HCT116 (cell line): ENCODE measurements around the gene CTNNA2. TPM values are rescaled to one million over a fixed set of nuclear protein-coding genes. Genes with fewer than 3 reads are reported as not detected.

Experiments used
- ATAC-seq: fragments of 200-7000 bp; cut with Tn5 transposase; 2 replicates; pipeline ENCODE4 v1.9.1; 2020; ENCODE audit warnings: mild to moderate bottlenecking, moderate library complexity
- BruUV-seq: library from RNA; stranded (reverse); fragments of 400-500 nt; replicated peaks from 2 replicates; lab custom pipeline; 2021; lab: Mats Ljungman, UMichigan
- CTCF ChIA-PET: fragments of 300-600 bp; sonication (Branson Sonifier 250); formaldehyde crosslinking; loops from one replicate; lab custom pipeline; 2021; ENCODE audit warnings: antibody characterized with exemption; lab: Charles Lee
- POLR2A ChIA-PET: fragments of 300-600, 350-600 bp; sonication (Branson Sonifier 250); formaldehyde crosslinking; loops from one replicate; lab custom pipeline; 2021; ENCODE audit warnings: antibody characterized with exemption; lab: Charles Lee
- RAD21 ChIA-PET, 2 experiments: fragments of 300-600 bp; sonication (Branson Sonifier 250); formaldehyde crosslinking; loops; one replicate each; lab custom pipeline; 2023; ENCODE audit warnings: low total read pairs in 2 of 2; ENCODE audit not compliant: uncharacterized antibody in 2 of 2, unreplicated experiment in 2 of 2, low non-redundant PET in 1 of 2; lab: Charles Lee
- DNase-seq: peaks from one replicate; pipeline ENCODE4 v3.0.0-alpha.2; 2010; ENCODE audit warnings: low read depth, low spot score
- H2AFZ ChIP-seq: fragments of 200-600 bp; shearing (Covaris generic), sonication (generic); 2 replicates; pipeline ENCODE4 v1.6.1; 2017; ENCODE audit warnings: low read depth, mixed run types, mixed read lengths, antibody characterized with exemption, low read length; ENCODE audit not compliant: poor library complexity, severe bottlenecking
- H3K27ac ChIP-seq: 2 replicates; pipeline ENCODE4 v1.5.1; 2012; ENCODE audit warnings: low read depth, low read length
- H3K27me3 ChIP-seq: fragments of 200-600 bp; sonication (generic); 2 replicates; pipeline ENCODE4 v1.6.1; 2016; ENCODE audit warnings: mixed run types, low read length, mixed read lengths; ENCODE audit not compliant: insufficient read depth
- H3K36me3 ChIP-seq, 2 experiments: fragments of 200-500 bp in 1 of 2; fragments of 200-600 bp in 1 of 2; sonication (Bioruptor generic) in 1 of 2; sonication (generic) in 1 of 2; 2 replicates each; pipeline versions ENCODE4 v1.5.1 to v1.6.1; 2014 to 2016; ENCODE audit warnings: low read length in 2 of 2, inconsistent platforms in 1 of 2, mixed read lengths in 1 of 2, mixed run types in 1 of 2; ENCODE audit not compliant: insufficient read depth in 2 of 2, control insufficient read depth in 1 of 2
- H3K4me1 ChIP-seq, 2 experiments: fragments of 200-600 bp in 1 of 2; sonication (generic) in 1 of 2; 2 replicates each; pipeline versions ENCODE4 v1.5.1 to v1.6.1; 2012 to 2017; ENCODE audit warnings: low read length in 2 of 2, inconsistent platforms in 1 of 2, mild to moderate bottlenecking in 1 of 2, mixed read lengths in 1 of 2, mixed run types in 1 of 2, moderate library complexity in 1 of 2; ENCODE audit not compliant: insufficient read depth in 2 of 2, control insufficient read depth in 1 of 2
- H3K4me2 ChIP-seq: fragments of 200-600 bp; sonication (generic); 2 replicates; pipeline ENCODE4 v1.6.1; 2017; ENCODE audit warnings: mixed run types, low read length, mixed read lengths
- H3K4me3 ChIP-seq, 2 experiments: fragments of 200-600 bp in 1 of 2; sonication (generic) in 1 of 2; replicated peaks in 1 of 2; 2 replicates each; pipeline ENCODE4 v1.5.1; 2011 to 2016; ENCODE audit warnings: low read length in 2 of 2, control low read depth in 1 of 2, low read depth in 1 of 2, mild to moderate bottlenecking in 1 of 2, mixed read lengths in 1 of 2, mixed run types in 1 of 2
- H3K79me2 ChIP-seq: fragments of 200-600 bp; sonication (generic); 2 replicates; pipeline ENCODE4 v1.6.1; 2017; ENCODE audit warnings: mild to moderate bottlenecking, mixed run types, low read length, moderate library complexity, mixed read lengths; ENCODE audit not compliant: insufficient read depth
- H3K9ac ChIP-seq: fragments of 200-600 bp; sonication (generic); 2 replicates; pipeline ENCODE4 v1.6.1; 2016; ENCODE audit warnings: low read length, mixed read lengths
- H3K9me2 ChIP-seq: fragments of 200-600 bp; sonication (generic), shearing (Covaris generic); 2 replicates; pipeline ENCODE4 v1.6.1; 2017; ENCODE audit warnings: mixed run types, mild to moderate bottlenecking, moderate library complexity; ENCODE audit not compliant: insufficient read depth
- H3K9me3 ChIP-seq, 2 experiments: fragments of 200-500 bp in 1 of 2; fragments of 200-600 bp in 1 of 2; sonication (Bioruptor generic) in 1 of 2; sonication (generic) in 1 of 2; 2 replicates each; pipeline ENCODE4 v1.6.1; 2014 to 2017; ENCODE audit warnings: low read length in 2 of 2, mixed read lengths in 2 of 2, inconsistent platforms in 1 of 2, low read depth in 1 of 2, mild to moderate bottlenecking in 1 of 2, mixed run types in 1 of 2, moderate library complexity in 1 of 2; ENCODE audit not compliant: control insufficient read depth in 1 of 2, insufficient read depth in 1 of 2
- H4K20me1 ChIP-seq: fragments of 200-600 bp; sonication (generic), shearing (Covaris generic); 2 replicates; pipeline ENCODE4 v1.6.1; 2017; ENCODE audit warnings: mixed run types, mild to moderate bottlenecking, moderate library complexity; ENCODE audit not compliant: insufficient read depth
- CBX3 ChIP-seq: IDR thresholded peaks from 2 replicates; pipeline ENCODE4 v1.6.1; 2012; ENCODE audit warnings: low read depth
- CEBPB ChIP-seq: IDR thresholded peaks from 2 replicates; pipeline ENCODE4 v1.6.1; 2012; ENCODE audit warnings: low read depth
- CTCF ChIP-seq, 3 experiments: fragments of 200-600 bp in 1 of 3; sonication (generic) in 1 of 3; IDR thresholded peaks in 2 of 3; conservative IDR thresholded peaks in 1 of 3; 2 replicates each; pipeline ENCODE4 v1.5.1; 2012 to 2017; ENCODE audit warnings: low read depth in 2 of 3, low read length in 2 of 3, antibody characterized with exemption in 1 of 3, borderline replicate concordance in 1 of 3, control low read depth in 1 of 3, mild to moderate bottlenecking in 1 of 3, mixed read lengths in 1 of 3, mixed run types in 1 of 3, moderate library complexity in 1 of 3; ENCODE audit not compliant: insufficient read depth in 1 of 3
- EGR1 ChIP-seq: IDR thresholded peaks from 2 replicates; pipeline ENCODE4 v1.6.1; 2012; ENCODE audit warnings: low read depth
- EZH2 ChIP-seq: fragments of 200-600 bp; sonication (generic); IDR thresholded peaks from 2 replicates; pipeline ENCODE4 v1.6.1; 2017; ENCODE audit warnings: antibody characterized with exemption, mixed run types
- EZH2phosphoT487 ChIP-seq: fragments of 200-600 bp; IDR thresholded peaks from 2 replicates; pipeline ENCODE4 v1.6.1; 2018; ENCODE audit warnings: antibody characterized with exemption, borderline replicate concordance
- FOSL1 ChIP-seq: IDR thresholded peaks from 2 replicates; pipeline ENCODE4 v1.6.1; 2012; ENCODE audit warnings: low read depth
- MAX ChIP-seq: IDR thresholded peaks from 2 replicates; pipeline ENCODE4 v1.6.1; 2012
- POLR2AphosphoS5 ChIP-seq: IDR thresholded peaks from 2 replicates; pipeline ENCODE4 v1.6.1; 2011; ENCODE audit warnings: mild to moderate bottlenecking, low read depth, low read length, moderate library complexity
- RAD21 ChIP-seq: IDR thresholded peaks from 2 replicates; pipeline ENCODE4 v1.6.1; 2012; ENCODE audit warnings: low read depth, mild to moderate bottlenecking
- REST ChIP-seq: IDR thresholded peaks from 2 replicates; pipeline ENCODE4 v1.6.1; 2012; ENCODE audit warnings: low read depth
- SRF ChIP-seq: IDR thresholded peaks from 2 replicates; pipeline ENCODE4 v1.6.1; 2012; ENCODE audit warnings: low read depth
- TCF7L2 ChIP-seq: IDR thresholded peaks from 2 replicates; pipeline ENCODE4 v1.7.0; 2011; ENCODE audit warnings: borderline replicate concordance, inconsistent platforms; ENCODE audit not compliant: insufficient read depth, insufficient read length; ENCODE audit errors: extremely low read depth
- YY1 ChIP-seq: IDR thresholded peaks from 2 replicates; pipeline ENCODE4 v1.6.1; 2011; ENCODE audit warnings: low read length, low read depth, moderate library complexity, mild to moderate bottlenecking; ENCODE audit not compliant: insufficient replicate concordance; ENCODE audit errors: extremely low read depth
- ZBTB33 ChIP-seq: IDR thresholded peaks from 2 replicates; pipeline ENCODE4 v1.6.1; 2011; ENCODE audit warnings: mild to moderate bottlenecking, low read length, moderate library complexity; ENCODE audit not compliant: insufficient replicate concordance; ENCODE audit errors: extremely low read depth
- ZFX ChIP-seq: fragments of 450-650 bp; IDR thresholded peaks from 2 replicates; pipeline ENCODE4 v1.6.1; 2017
- intact Hi-C: fragments of 100-400 bp; cut with micrococcal nuclease; formaldehyde crosslinking; loops from 2 replicates; pipeline ENCODE4 v1.10.0; 2022
- total RNA-seq: library from RNA; stranded (reverse); gene quantifications from one replicate; pipeline ENCODE4 v1.2.1, GENCODE V29; 2021; ENCODE audit not compliant: unreplicated experiment

The CTNNA2 gene
- total RNA-seq, 1 experiment from 2014 or later, result not detected

- no peak for TF ChIP-seq REST
- TF ChIP-seq FOSL1, result no peak
- TF ChIP-seq RAD21, result no peak
- TF ChIP-seq EZH2, result no peak
- no peak for TF ChIP-seq YY1
- TF ChIP-seq ZFX, result no peak
- TF ChIP-seq CEBPB, result no peak
- no peak for TF ChIP-seq CTCF (IDR thresholded peaks at IDR 0.05 in 2 of 3, conservative IDR thresholded peaks at IDR 0.05 in 1 of 3; ENCODE audit: borderline replicate concordance in 1 of 3, insufficient read depth in 1 of 3, low read depth in 2 of 3, low read length in 2 of 3)
- TF ChIP-seq SRF, result no peak
- TF ChIP-seq ZBTB33, result no peak
- TF ChIP-seq TCF7L2, result no peak
- no peak for TF ChIP-seq POLR2AphosphoS5
- TF ChIP-seq EGR1, result no peak
- TF ChIP-seq EZH2phosphoT487, result no peak
- no peak for TF ChIP-seq MAX
- TF ChIP-seq CBX3, result no peak
- Histone ChIP-seq H3K79me2 (no peaks in the 10 kb centered on the region), H3K9ac (no peak overlapping the region), H3K36me3 (no peaks in the 10 kb centered on the region), H3K4me2 (no peak overlapping the region), H3K4me1 (no peaks in the 10 kb centered on the region), H3K27me3 (no peaks in the 10 kb centered on the region), H3K9me3 (peaks cover 7 to 18% of the 10 kb centered on the region in 2 experiments; a peak in 2 of 4 replicates), H2AFZ (no peak overlapping the region), H3K27ac (no peak overlapping the region), H3K4me3 (no peak overlapping the region), H4K20me1 (no peaks in the 10 kb centered on the region), H3K9me2 (no peaks in the 10 kb centered on the region)
- intact Hi-C loops, result no loop called here
- no TSS peak for BruUV-seq
- ChIA-PET POLR2A (no interaction called here), CTCF (interaction anchor here (1.2 kb wide), 1 partner anchor 177 kb away, joined by 4 read pairs; no protein-coding TSS in a partner anchor), RAD21 (no interaction called here)
- ATAC-seq (no peak), DNase-seq (no peak)
These were observed 810.1 kb downstream of the CTNNA2 start for GRCh38 chr2:80322958-80323357.
